K562 (cell line): ENCODE measurements around the gene TBC1D5. TPM values are rescaled to one million over a fixed set of nuclear protein-coding genes. Genes with fewer than 3 reads are reported as not detected.

Source experiments
- BACH1 ChIP-seq: fragments of 200-800 bp; sonication (Bioruptor generic); IDR thresholded peaks from 2 replicates; pipeline ENCODE4 v1.6.1; 2016; ENCODE audit warnings: missing genetic modification characterization, missing compliant biosample characterization
- BRD9 ChIP-seq: fragments of 450-650 bp; IDR thresholded peaks from 2 replicates; pipeline ENCODE4 v1.6.1; 2018; ENCODE audit warnings: low read depth; ENCODE audit not compliant: partially characterized antibody
- CREM ChIP-seq: IDR thresholded peaks from 2 replicates; pipeline ENCODE4 v1.6.1; 2014; ENCODE audit warnings: antibody characterized with exemption, low read depth
- CSDE1 ChIP-seq, 2 experiments: fragments of 450-650 bp; IDR thresholded peaks; 2 replicates each; pipeline ENCODE4 v1.6.1; 2016; ENCODE audit warnings: mild to moderate bottlenecking in 1 of 2
- GABPA ChIP-seq: fragments of 200-800 bp; sonication (Bioruptor generic); conservative IDR thresholded peaks from 2 replicates; pipeline ENCODE4 v1.6.1; 2016; ENCODE audit warnings: low read depth, missing genetic modification characterization, missing compliant biosample characterization
- NR1H2 ChIP-seq: sonication (generic); formaldehyde crosslinking; IDR thresholded peaks from 2 replicates; pipeline ENCODE4 v1.4.0; 2020; ENCODE audit warnings: mild to moderate bottlenecking, missing genetic modification reagents
- RAD21 ChIP-seq, 2 experiments: fragments of 250-450 bp in 1 of 2; fragments of 450-650 bp in 1 of 2; sonication (Bioruptor Pico) in 1 of 2; formaldehyde crosslinking in 1 of 2; IDR thresholded peaks in 1 of 2; conservative IDR thresholded peaks in 1 of 2; 2 replicates each; pipeline versions ENCODE4 v1.4.0 to v1.8.0; 2020 to 2022; ENCODE audit warnings: mild to moderate bottlenecking in 2 of 2, moderate library complexity in 1 of 2
- STAT5A ChIP-seq: IDR thresholded peaks from 2 replicates; pipeline ENCODE4 v1.6.1; 2012; ENCODE audit warnings: low read length, inconsistent platforms, borderline replicate concordance
- ZC3H8 ChIP-seq: fragments of 450-650 bp; IDR thresholded peaks from 2 replicates; pipeline ENCODE4 v1.6.1; 2017
- ZNF431 ChIP-seq: sonication (generic); formaldehyde crosslinking; IDR thresholded peaks from 2 replicates; pipeline ENCODE4 v1.8.0; 2022; ENCODE audit warnings: mild to moderate bottlenecking, missing genetic modification reagents
- polyA plus RNA-seq, 8 experiments: library from polyadenylated mRNA; depleted of rRNA in 4 of 8; stranded (reverse) in 5 of 8; unstranded in 3 of 8; fragments of >200 nt; fragmentation: Nextera tagmentation in 2 of 8; fragmentation: Illumina TruSeq in 1 of 8; extraction: Ambion mirVana in 2 of 8; extraction: Trizol in 1 of 8; gene quantifications; 2 replicates each; pipeline versions ENCODE4 v1.2.1 to v1.2.3, GENCODE V29; 2011 to 2014; ENCODE audit warnings: inconsistent platforms in 1 of 8, missing spikeins in 1 of 8
- total RNA-seq, 7 experiments: library from RNA; depleted of rRNA in 6 of 7; stranded (reverse); fragments of >200 nt in 6 of 7; fragmentation: Illumina TruSeq in 2 of 7; extraction: Trizol in 2 of 7; gene quantifications; 2 replicates each; pipeline versions ENCODE4 v1.2.1 to v1.2.3, GENCODE V29; 2011 to 2021; ENCODE audit warnings: low replicate concordance in 1 of 7
- TF ChIP-seq, protein P1 (sequence below): fragments of 450-650 bp; IDR thresholded peaks from 2 replicates; pipeline ENCODE4 v1.6.1; 2016; ENCODE audit warnings: mild to moderate bottlenecking, moderate library complexity
- TF ChIP-seq, protein P2 (sequence below): fragments of 450-650 bp; formaldehyde crosslinking; IDR thresholded peaks from 2 replicates; pipeline ENCODE4 v1.4.0; 2022; ENCODE audit warnings: missing genetic modification characterization
- TF ChIP-seq, protein P3 (sequence below): fragments of 450-650 bp; IDR thresholded peaks from 2 replicates; pipeline ENCODE4 v1.6.1; 2017; ENCODE audit warnings: mild to moderate bottlenecking, moderate library complexity
- TF ChIP-seq, protein P4 (sequence below): sonication (generic); formaldehyde crosslinking; IDR thresholded peaks from 2 replicates; pipeline ENCODE4 v1.8.1; 2022; ENCODE audit warnings: missing genetic modification reagents

Gene TBC1D5
- total and polyA plus RNA-seq, 9 of the 15 experiments (the other 6 are each of a cell fraction or from before 2014, with no cell fraction given) = 2.9 to 38.1 (median 25.6) TPM

DNA sequence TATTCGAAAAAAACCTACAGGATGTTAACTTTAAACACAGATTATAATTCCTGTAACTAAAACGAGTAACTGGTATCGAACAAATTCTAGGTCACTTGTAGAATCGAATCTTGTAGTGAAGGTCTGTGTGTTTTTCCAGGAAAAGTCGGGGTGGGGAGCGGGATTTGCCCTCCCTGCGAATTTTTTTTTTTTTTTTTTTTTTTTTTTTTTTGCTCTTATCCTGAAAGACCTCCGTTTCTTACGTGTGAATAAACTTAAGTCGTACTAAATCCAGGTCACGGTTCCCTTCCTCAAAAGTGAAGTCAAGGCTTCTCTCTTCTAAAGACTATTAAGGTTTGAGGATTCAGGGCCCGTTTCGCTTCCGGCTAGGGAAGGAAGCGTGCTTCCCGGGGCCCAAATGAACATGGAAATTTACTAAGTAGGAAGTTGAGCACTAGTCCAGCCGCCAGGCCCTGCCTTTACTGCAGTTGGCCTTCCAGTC lies 770 bp downstream of the TBC1D5 start (continued):
- TF ChIP-seq RAD21 (CRISPR knock-in tag; conservative IDR thresholded peaks at IDR 0.05 in 1 of 2, IDR thresholded peaks at IDR 0.05 in 1 of 2) = no peak
- TF ChIP-seq CREM = no peak
- TF ChIP-seq, protein P1, sequence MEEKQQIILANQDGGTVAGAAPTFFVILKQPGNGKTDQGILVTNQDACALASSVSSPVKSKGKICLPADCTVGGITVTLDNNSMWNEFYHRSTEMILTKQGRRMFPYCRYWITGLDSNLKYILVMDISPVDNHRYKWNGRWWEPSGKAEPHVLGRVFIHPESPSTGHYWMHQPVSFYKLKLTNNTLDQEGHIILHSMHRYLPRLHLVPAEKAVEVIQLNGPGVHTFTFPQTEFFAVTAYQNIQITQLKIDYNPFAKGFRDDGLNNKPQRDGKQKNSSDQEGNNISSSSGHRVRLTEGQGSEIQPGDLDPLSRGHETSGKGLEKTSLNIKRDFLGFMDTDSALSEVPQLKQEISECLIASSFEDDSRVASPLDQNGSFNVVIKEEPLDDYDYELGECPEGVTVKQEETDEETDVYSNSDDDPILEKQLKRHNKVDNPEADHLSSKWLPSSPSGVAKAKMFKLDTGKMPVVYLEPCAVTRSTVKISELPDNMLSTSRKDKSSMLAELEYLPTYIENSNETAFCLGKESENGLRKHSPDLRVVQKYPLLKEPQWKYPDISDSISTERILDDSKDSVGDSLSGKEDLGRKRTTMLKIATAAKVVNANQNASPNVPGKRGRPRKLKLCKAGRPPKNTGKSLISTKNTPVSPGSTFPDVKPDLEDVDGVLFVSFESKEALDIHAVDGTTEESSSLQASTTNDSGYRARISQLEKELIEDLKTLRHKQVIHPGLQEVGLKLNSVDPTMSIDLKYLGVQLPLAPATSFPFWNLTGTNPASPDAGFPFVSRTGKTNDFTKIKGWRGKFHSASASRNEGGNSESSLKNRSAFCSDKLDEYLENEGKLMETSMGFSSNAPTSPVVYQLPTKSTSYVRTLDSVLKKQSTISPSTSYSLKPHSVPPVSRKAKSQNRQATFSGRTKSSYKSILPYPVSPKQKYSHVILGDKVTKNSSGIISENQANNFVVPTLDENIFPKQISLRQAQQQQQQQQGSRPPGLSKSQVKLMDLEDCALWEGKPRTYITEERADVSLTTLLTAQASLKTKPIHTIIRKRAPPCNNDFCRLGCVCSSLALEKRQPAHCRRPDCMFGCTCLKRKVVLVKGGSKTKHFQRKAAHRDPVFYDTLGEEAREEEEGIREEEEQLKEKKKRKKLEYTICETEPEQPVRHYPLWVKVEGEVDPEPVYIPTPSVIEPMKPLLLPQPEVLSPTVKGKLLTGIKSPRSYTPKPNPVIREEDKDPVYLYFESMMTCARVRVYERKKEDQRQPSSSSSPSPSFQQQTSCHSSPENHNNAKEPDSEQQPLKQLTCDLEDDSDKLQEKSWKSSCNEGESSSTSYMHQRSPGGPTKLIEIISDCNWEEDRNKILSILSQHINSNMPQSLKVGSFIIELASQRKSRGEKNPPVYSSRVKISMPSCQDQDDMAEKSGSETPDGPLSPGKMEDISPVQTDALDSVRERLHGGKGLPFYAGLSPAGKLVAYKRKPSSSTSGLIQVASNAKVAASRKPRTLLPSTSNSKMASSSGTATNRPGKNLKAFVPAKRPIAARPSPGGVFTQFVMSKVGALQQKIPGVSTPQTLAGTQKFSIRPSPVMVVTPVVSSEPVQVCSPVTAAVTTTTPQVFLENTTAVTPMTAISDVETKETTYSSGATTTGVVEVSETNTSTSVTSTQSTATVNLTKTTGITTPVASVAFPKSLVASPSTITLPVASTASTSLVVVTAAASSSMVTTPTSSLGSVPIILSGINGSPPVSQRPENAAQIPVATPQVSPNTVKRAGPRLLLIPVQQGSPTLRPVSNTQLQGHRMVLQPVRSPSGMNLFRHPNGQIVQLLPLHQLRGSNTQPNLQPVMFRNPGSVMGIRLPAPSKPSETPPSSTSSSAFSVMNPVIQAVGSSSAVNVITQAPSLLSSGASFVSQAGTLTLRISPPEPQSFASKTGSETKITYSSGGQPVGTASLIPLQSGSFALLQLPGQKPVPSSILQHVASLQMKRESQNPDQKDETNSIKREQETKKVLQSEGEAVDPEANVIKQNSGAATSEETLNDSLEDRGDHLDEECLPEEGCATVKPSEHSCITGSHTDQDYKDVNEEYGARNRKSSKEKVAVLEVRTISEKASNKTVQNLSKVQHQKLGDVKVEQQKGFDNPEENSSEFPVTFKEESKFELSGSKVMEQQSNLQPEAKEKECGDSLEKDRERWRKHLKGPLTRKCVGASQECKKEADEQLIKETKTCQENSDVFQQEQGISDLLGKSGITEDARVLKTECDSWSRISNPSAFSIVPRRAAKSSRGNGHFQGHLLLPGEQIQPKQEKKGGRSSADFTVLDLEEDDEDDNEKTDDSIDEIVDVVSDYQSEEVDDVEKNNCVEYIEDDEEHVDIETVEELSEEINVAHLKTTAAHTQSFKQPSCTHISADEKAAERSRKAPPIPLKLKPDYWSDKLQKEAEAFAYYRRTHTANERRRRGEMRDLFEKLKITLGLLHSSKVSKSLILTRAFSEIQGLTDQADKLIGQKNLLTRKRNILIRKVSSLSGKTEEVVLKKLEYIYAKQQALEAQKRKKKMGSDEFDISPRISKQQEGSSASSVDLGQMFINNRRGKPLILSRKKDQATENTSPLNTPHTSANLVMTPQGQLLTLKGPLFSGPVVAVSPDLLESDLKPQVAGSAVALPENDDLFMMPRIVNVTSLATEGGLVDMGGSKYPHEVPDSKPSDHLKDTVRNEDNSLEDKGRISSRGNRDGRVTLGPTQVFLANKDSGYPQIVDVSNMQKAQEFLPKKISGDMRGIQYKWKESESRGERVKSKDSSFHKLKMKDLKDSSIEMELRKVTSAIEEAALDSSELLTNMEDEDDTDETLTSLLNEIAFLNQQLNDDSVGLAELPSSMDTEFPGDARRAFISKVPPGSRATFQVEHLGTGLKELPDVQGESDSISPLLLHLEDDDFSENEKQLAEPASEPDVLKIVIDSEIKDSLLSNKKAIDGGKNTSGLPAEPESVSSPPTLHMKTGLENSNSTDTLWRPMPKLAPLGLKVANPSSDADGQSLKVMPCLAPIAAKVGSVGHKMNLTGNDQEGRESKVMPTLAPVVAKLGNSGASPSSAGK = no peak
- TF ChIP-seq NR1H2 (CRISPR knock-in tag) = no peak
- TF ChIP-seq GABPA (tag) = peak; percentile 73
- TF ChIP-seq, protein P2, sequence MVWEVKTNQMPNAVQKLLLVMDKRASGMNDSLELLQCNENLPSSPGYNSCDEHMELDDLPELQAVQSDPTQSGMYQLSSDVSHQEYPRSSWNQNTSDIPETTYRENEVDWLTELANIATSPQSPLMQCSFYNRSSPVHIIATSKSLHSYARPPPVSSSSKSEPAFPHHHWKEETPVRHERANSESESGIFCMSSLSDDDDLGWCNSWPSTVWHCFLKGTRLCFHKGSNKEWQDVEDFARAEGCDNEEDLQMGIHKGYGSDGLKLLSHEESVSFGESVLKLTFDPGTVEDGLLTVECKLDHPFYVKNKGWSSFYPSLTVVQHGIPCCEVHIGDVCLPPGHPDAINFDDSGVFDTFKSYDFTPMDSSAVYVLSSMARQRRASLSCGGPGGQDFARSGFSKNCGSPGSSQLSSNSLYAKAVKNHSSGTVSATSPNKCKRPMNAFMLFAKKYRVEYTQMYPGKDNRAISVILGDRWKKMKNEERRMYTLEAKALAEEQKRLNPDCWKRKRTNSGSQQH (CRISPR knock-in tag) = no peak
- TF ChIP-seq, protein P3, sequence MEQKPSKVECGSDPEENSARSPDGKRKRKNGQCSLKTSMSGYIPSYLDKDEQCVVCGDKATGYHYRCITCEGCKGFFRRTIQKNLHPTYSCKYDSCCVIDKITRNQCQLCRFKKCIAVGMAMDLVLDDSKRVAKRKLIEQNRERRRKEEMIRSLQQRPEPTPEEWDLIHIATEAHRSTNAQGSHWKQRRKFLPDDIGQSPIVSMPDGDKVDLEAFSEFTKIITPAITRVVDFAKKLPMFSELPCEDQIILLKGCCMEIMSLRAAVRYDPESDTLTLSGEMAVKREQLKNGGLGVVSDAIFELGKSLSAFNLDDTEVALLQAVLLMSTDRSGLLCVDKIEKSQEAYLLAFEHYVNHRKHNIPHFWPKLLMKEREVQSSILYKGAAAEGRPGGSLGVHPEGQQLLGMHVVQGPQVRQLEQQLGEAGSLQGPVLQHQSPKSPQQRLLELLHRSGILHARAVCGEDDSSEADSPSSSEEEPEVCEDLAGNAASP = no peak
- TF ChIP-seq BRD9 = no peak
- TF ChIP-seq ZNF431 (CRISPR knock-in tag) = no peak
- TF ChIP-seq CSDE1 (IDR thresholded peaks at IDR 0.05) = no peak
- no peak for TF ChIP-seq STAT5A
- TF ChIP-seq, protein P4, sequence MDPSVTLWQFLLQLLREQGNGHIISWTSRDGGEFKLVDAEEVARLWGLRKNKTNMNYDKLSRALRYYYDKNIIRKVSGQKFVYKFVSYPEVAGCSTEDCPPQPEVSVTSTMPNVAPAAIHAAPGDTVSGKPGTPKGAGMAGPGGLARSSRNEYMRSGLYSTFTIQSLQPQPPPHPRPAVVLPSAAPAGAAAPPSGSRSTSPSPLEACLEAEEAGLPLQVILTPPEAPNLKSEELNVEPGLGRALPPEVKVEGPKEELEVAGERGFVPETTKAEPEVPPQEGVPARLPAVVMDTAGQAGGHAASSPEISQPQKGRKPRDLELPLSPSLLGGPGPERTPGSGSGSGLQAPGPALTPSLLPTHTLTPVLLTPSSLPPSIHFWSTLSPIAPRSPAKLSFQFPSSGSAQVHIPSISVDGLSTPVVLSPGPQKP (CRISPR knock-in tag) = no peak
- no peak for TF ChIP-seq BACH1 (tag)
- TF ChIP-seq ZC3H8 = no peak
